Measurements from ENCODE around the gene KCNK5. TPM values are rescaled to one million over a fixed set of nuclear protein-coding genes. Genes with fewer than 3 reads are reported as not detected.

Gene KCNK5
- polyA plus RNA-seq, 10 donors = 1.1 to 2.0 (median 1.4) TPM

DNA sequence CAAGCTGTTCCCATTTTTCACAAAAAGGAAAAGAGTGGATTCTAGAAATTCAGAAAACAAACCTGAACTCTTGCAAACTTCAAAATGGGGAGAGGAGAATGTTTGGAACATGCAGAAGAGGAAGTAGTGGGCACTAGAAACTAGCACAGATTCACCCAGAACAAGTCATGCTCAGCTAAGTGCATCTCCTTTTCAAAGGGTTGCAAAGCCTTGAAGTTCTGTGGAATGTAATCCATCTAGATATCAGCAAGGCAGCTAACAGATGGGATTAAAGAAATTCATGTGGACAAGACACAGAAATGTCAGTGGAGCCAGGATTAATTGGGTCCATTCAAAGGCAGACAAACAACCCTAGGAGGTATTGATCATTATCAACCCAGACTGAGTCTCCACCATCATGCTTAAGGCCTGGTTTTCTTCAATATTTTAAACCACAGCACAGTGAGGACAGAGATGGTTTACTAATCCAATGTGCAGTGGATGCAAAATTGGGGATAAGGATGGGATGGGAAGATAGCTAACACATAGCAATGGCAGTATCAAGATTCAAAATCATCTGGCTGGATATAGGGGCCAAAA lies 31.3 kb downstream of the KCNK5 start:
- DNase-seq = no peak

DNA sequence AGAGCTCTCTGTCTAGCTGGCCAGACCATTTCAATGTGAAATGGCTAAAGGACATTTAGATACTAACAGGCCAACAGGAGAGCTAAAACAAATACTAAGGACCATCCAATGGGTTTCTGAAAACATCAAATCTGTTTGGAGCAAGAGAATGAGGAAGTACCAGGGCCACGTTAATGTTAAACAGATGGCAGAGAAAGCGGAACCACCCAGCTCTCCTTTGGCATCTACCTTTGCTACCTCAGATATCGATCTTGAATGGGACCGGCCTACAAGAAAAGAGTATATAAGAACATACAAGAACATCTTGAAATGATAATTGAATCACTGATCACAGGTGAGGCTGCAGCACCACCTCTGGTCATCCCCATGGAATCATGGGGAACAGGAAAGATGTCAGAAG lies 31.8 kb downstream of the KCNK5 start:
- DNase-seq = no peak

DNA sequence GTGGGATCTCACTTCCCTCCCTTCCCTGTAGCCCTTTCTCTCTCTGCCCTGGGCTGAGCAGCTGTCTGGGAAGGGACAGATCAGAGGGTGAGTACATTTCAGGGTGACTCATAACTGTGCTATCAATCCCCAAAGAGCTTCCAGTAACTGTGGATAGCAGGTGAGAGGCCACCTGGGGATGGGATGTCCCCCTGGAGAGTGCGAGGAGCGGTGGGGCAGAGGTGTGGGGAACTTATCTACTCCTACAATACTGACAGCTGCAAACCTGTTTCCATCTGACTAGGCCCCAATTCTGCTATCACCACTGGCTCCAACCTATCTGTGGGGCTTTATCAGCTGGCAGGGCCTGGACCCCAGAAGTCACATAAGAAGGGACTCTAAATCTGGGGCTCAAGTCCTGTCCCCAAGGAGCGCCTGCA lies 32.6 kb downstream of the KCNK5 start:
- DNase-seq = no peak

DNA sequence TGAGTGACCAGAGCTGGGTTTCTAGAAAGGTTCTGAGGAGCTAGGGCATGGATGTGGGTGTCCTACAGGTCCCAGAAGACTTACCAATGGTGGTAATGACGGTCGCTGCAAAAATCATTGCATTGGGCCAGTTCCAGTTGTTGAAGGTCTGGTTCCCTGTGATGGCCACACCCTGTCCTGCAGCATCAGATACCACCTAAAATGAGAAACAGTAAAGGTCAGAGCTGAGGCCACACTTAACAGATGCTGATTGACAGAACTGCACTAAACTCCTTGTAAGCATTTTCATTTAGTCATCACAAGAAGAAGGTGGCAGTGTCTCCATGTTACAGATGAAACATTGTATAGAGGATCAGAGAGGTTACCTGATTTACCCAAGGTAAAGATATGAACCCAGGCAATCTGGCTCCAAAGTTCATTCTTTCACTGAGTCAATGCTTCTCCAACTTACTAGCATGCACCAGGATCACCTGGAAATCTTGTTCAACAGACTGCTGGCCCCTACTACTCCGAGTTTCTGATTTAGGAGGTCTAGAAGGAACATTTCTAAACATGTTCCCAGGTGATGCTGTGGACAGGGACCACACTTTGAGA lies 33.4 kb downstream of the KCNK5 start:
- no peak for DNase-seq

DNA sequence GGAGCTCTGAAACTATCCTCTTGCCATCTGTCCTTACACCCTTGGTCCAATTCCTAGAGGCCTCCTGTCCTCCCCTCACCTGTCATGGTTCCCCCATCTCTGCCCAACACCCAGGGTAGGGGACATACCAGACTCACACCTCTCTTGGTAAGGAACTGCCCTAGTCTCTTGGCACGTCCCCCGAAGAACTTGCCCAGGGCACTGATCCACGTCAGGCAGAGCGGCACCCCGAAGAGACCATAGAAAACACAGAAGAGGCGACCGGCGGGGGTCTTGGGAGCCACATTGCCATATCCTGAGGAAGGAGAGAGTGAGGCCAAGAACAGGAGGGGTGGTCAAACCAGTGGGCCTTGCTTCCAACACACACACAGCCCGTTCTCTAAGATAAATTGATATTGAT lies 34.8 kb downstream of the KCNK5 start:
- no peak for DNase-seq

DNA sequence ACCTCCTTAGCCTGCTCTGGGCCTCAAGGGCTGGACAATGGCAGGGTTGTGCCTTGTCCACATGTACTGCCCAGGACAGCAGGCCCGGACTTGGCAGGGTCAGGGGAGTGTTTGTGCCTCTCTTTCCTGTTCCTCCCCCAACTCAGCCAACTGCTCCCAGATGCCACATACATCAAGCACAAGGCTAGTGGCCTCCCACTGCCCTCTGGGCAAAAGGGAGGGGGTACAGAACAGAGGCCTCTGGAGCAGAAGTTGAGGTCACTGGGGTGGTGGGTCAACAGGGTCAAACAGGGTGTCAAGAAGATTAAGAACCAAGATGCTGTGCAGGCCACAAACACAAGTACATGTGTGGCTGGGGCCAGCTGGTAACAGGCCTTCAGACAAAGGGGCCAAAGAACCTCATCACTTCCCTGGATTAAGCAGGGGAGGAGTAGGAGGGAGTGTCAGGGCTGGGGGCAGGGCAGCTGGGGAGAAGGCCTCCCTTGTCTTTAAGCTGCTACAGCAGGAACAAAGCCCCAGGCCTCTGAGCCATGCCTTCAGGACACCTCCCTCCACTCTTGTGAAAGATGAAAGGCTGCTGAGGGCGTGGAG lies 36.0 kb downstream of the KCNK5 start:
- no peak for DNase-seq

DNA sequence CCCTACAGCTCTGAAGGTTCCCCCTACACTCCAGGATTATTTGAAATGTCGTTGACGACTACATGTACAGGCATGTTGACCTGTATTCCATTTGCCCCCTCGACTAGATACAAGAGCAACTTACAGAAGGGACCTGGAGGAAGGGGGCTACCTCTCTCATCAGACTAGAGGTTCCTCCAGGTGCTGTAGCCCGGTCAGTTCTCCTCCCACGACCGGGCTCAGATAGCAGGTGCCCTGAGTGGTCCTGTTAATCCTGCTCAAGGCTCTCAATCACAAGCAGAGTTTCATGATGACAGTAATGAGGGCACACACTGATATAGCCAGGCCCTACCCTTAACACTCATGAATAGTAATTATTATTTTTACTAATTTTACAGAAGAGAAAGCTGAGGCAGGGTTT lies 36.5 kb downstream of the KCNK5 start:
- no peak for DNase-seq

- no peak for DNase-seq
Measured at GRCh38 chr6:39191236-39191930, 37.9 kb downstream of the KCNK5 start.

DNA sequence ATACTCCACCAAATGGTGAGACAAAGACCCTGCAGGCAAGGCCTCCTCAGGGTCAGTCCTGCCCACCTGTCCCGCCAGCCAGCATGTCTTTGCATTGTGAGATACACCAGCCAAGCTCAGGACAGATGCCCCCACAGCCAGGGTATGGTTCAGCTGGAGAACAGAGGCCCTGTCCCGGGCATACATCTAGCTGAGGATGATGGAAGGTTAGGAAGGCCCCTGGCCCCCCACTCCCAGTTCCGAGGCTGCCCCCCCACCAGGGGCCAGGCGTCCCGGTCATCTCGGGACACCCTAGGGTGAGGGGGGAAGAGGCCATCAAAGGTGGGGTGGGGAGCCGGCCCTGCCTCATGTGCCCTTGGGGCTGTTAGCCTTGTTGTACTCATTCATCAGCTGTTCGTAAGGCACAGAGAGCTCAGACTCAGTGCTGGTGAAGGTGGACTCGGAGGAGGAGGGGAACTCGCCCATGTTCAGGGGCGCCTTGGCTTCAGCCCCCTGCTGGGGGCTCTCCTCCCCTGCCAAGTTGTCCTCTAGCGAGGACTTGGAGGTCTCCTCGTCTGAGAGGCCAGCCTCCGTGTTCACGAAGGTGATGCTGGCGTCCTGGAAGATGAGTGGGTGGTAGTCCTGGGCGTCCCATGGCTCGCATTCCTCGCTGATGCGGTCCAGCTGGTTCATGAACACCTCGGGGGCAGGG lies 38.6 kb downstream of the KCNK5 start:
- DNase-seq = no peak

DNA sequence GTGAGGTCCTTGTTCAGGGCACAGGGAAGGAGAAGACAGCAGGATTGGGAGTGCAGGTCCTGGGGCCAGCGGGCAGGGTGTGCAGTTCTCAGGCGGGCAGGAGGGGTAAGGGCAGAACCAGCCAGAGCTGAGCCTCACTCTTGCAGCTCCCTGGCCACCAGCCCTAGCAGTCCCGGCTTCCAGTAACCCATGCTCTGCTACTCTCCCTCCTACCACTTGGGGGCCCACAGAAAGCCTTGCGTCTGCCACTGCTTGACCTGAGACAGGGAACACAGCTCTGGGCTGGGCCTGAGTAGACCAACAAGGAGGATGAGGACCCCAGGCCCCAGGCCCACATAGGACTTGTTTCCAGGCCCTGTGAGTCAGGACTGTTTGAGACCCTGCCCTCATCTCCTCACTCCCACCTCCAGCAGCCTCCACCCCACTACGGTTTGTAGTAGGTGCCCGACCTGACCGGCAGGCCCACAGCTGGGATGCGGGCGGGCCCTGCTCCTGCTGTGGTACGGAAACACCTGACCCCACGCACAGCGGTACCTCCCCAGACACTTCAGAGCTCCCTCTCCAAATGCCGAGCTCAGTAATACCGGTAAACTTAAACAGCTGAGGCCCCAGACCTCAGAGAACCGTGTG lies 39.2 kb downstream of the KCNK5 start:
- DNase-seq = peak in 2 of 3 donors; percentile 18 to 32

GRCh38 chr6:39189131-39189530 lies 40.1 kb downstream of the KCNK5 start:
- no peak for DNase-seq

DNA sequence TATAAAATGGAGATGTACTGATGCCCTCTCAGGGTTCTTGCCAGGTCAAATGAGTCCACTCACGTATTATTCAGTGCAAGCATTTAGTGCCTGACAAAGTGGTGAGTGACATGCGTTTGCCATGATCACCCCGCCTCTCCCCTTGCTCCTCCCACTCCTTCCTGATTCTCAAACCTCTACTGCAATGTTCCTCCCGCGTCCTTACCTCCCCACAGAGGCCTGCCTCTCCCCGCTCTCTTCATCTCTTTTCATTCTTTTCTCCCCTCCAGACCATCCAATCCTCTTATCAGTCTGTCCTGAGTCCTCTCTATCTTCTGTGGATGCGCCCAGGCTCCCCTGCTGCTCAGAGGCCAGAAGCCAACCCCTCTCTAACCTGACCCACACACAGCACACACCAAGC lies 40.7 kb downstream of the KCNK5 start:
- no peak for DNase-seq

GRCh38 chr6:39188098-39188450 lies 41.2 kb downstream of the KCNK5 start:
- peak; percentile 18 to 34 (median 28) for DNase-seq

DNA sequence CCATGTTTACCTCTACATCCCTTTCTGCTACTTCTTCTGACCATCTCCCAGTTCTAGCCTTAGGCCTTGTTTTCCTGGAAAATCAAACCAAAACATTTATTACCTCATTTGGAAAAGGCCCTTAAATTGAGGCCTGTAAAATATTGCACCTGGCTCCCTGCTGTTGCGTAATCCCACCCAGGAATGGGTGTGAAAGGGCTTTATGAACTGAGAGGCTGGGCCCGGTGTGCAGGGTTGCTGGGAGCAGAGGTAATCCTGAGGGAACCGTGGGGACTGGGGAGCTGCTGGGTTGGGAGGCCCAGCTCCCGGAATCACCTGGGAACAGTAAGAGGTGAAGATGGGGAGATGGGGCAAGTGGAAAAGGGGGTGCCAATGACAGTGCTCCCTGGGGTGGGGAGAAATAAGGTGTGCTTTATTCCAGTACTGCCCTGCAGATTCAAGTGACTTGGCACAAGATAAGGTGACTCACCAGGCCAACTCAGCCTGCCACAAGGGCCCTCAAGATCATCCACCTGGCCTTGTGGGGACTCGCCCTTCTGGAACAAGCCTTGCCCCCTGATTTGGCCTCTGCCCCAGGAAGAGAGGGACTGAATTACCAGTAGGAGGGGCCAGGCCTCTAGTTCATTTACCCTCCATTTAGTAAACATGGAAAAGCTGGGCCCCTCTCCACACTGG lies 44.2 kb downstream of the KCNK5 start:
- no peak for DNase-seq

DNA sequence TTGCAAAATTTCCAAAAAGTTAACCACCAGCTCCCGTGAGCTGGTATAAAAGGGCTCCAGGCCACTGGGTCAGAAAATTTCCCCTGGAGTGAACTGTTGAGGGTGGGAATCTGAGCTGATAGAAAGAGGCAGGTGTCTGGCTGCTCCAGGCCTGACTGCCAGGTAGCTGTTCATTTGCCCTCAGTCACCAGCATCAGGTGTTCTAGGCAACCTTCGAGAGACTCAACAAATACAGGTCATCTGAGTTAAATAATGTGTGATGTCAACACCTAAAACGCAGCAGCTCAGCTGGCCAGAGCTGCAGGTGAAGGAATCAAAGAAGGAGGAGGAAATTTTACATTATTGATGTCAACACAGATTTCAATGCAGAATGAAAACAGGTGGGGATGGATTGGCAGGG lies 46.7 kb downstream of the KCNK5 start:
- DNase-seq = no peak

- no peak for DNase-seq
Measured at GRCh38 chr6:39181826-39182225, 47.4 kb downstream of the KCNK5 start.

DNA sequence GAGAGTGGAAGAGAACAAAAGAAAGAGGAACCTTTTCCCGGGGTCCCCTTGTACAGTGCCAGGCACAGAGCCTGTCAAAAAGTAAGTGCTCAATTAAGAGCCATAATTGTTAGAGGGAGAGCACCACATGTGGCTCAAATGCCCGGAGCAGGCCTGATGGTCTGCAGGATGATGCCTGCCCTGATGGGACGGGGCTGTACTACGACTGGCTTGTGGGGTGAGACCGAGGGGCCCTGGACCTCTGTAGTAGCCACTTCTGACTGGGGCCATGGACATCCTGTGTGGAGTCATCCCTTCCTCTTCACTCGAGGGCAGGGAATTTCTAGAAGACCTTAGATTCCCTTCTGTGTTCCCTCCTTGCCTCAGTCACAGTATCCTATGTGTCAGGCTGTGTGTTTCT lies 47.9 kb downstream of the KCNK5 start:
- no peak for DNase-seq

GRCh38 chr6:39178804-39179203 lies 50.5 kb downstream of the KCNK5 start:
- no peak for DNase-seq

- DNase-seq = no peak
Measured at GRCh38 chr6:39178235-39178634, 51.0 kb downstream of the KCNK5 start.

GRCh38 chr6:39177130-39177529 lies 52.1 kb downstream of the KCNK5 start:
- DNase-seq = no peak

DNA sequence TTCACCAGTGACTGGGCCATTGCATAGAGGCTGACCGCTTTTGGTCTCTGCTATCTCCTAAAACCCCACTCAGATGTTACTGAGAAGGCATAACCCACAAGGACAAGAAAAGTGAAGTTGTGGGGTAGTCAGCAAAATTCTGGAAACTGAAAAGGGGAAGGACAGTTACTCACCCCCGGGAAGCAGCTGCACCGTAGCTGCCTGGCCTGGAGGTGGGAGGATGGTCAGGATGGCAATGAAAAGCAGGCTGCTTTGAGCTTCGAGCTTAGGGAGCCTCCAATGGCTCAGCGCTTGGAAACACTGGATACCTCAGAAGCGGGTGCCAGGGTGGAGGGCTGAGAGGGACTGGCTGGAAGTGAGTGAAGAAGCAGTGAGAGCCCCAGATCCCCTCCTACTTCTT lies 56.0 kb downstream of the KCNK5 start:
- no peak for DNase-seq

GRCh38 chr6:39172377-39172757 lies 56.9 kb downstream of the KCNK5 start:
- DNase-seq = no peak
